Neural progenitor cell (in vitro differentiated cells): ENCODE measurements around the gene LRRC73.

ENCODE experiments used
- CTCF ChIP-seq: fragments of 200-600 bp; sonication (generic); IDR thresholded peaks from 2 replicates; pipeline ENCODE4 v1.5.1; 2017; ENCODE audit warnings: antibody characterized with exemption, mild to moderate bottlenecking
- EZH2 ChIP-seq: fragments of 200-600 bp; sonication (generic); IDR thresholded peaks from 2 replicates; pipeline ENCODE4 v1.6.1; 2017; ENCODE audit warnings: antibody characterized with exemption, mild to moderate bottlenecking, moderate library complexity
- EZH2phosphoT487 ChIP-seq: fragments of 200-600 bp; sonication (generic); IDR thresholded peaks from 2 replicates; pipeline ENCODE4 v1.6.1; 2017; ENCODE audit warnings: antibody characterized with exemption

GRCh38 chr6:43515808-43516207 is 5.7 kb upstream of the LRRC73 start:
- TF ChIP-seq CTCF (no peak), EZH2 (no peak), EZH2phosphoT487 (no peak)
